ENCODE measurements around the gene PHAF1. TPM values are rescaled to one million over a fixed set of nuclear protein-coding genes. Genes with fewer than 3 reads are reported as not detected.

Gene PHAF1
- total RNA-seq, 5 donors from 2014 or later (not counting 1 experiment from before 2014, with no cell fraction given): 19.4 to 23.0 (median 20.1) TPM

DNA sequence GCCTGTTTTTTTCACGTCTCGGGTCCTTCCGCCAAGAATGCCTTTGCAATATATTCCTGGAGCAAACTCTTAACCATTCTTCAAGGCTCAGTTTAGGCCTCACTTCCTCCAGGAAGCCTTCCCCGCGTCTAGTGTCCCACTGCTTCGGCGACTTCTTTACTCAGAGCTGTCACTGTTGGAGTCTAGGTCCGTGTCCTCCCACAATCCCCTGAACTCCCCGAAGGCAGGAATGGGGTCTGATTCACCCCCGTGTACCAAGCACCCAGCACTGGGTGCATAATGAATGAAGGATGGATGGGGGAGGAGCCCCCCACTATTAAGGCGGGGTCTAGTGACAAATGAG lies 73.5 kb downstream of the PHAF1 start:
- no peaks in the 10 kb centered on the region for H3K9me3 Mint-ChIP-seq
- peaks cover 4 to 10% of the 10 kb centered on the region in 2 donors for H3K27me3 Mint-ChIP-seq
- no peak for ATAC-seq (replicated peaks in 1 of 4)
- ChIA-PET POLR2A (interaction anchor here in 1 of 2 donors (0.6 kb wide), 1 partner anchor 239 kb away, joined by 3 read pairs; no protein-coding TSS in a partner anchor), CTCF (interaction anchor here (1.3 to 2.1 kb wide), 2 partner anchors 24 to 172 kb away, joined by 3 to 4 read pairs; partner anchors contain the start of genes FBXL8 (in 1 of the 2) and TRADD (in 1 of the 2))
- Histone ChIP-seq H3K4me3 (ENCODE audit: control insufficient read depth in 1 of 2, extremely low read depth in 1 of 2, low read length in 1 of 2) (peak overlapping the region; percentile 76 to 80), H3K36me3 (ENCODE audit: control insufficient read depth in 2 of 2, extremely low read depth in 1 of 2, insufficient read depth in 1 of 2, low read length in 1 of 2) (no peaks in the 10 kb centered on the region), H3K4me1 (ENCODE audit: control insufficient read depth in 1 of 2, extremely low read depth in 1 of 2, insufficient read depth in 2 of 2, low read length in 2 of 2) (peaks cover 4 to 32% of the 10 kb centered on the region in 2 experiments), H3K27me3 (replicated peaks in 1 of 2; ENCODE audit: control insufficient read depth in 2 of 2, extremely low read depth in 1 of 2, insufficient read depth in 2 of 2, low read length in 1 of 2) (peaks cover 0 to 42% of the 10 kb centered on the region in 2 experiments), H3K9me3 (no peaks in the 10 kb centered on the region), H3K27ac (ENCODE audit: low read length) (peak overlapping the region; percentile 84)
- peaks cover 16 to 21% (median 17%) of the 10 kb centered on the region in 3 donors for H3K4me1 Mint-ChIP-seq
- no peak for DNase-seq
- no peak overlapping the region for H3K4me3 Mint-ChIP-seq
- WGBS (ENCODE audit: insufficient coverage): 8% methylated on average over 8 of the region's 11 CpGs
- no peaks in the 10 kb centered on the region for H3K36me3 Mint-ChIP-seq
- no peak overlapping the region for H3K27ac Mint-ChIP-seq

DNA sequence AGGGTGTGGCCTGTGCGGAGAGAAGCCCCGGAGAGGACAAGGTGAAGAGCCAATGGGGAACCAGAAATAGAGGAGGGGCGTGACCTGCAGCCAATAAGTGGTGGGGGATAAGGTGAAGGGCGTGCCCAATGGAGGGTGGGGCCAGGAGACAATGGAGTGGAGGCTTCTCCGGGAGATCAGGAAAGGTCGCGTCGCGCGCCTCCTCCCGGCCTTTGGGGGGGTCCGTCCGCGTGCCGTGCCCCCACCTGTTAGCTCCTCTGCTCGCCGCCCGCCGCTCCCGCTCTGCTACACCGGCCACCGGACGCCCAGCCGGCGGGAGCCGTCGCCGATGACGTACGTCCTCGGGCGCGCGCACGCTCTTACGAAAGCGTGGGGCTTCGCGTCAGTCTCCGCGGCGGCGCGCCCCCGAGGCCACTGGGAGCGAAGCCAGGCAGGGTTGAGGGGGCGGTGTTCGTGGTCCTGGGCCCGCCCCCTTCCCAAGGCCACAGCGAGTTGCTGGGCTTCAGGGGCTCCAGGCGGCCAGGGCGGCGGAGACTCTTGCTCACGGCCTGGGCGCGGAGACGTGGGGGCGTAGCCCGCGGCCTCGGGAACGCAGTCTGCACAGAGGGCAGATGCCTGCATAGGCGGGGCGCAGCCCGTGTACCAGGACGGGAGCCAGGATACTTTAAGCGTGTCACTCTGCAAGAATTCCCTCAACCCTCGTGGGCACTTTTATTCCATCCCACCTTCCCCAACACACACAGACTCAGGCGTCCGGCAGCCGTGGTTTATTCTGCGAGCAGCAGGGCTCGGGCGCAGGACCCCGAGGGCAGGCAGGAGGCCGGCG lies 74.1 kb downstream of the PHAF1 start, which contains the start of gene MATCAP1:
TSS of gene MATCAP1 (minus strand) at position 337 of the 826 bp plus-strand sequence. CDS start 3,353 bp downstream, outside the sequence.
- Mint-ChIP-seq H3K27me3 (peaks cover 2 to 8% of the 10 kb centered on the region in 2 donors), H3K4me1 (peaks cover 13 to 17% (median 16%) of the 10 kb centered on the region in 3 donors), H3K9me3 (no peaks in the 10 kb centered on the region), H3K4me3 (peak within 1 kb of the TSS in 1 of 3 donors; percentile 82), H3K27ac (no peak within 1 kb of the TSS), H3K36me3 (no peaks in the 10 kb centered on the region)
- under 1% methylated on average over 75 of the region's 77 CpGs for WGBS (ENCODE audit: insufficient coverage)
- H3K27me3 ChIP-seq (replicated peaks in 1 of 2; ENCODE audit: control insufficient read depth in 2 of 2, extremely low read depth in 1 of 2, insufficient read depth in 2 of 2, low read length in 1 of 2): peaks cover 0 to 43% of the 10 kb centered on the region in 2 experiments
- CTCF ChIA-PET: interaction anchor here (1.3 to 1.6 kb wide), 2 partner anchors 166 to 172 kb away, joined by 3 to 10 read pairs; no protein-coding TSS in a partner anchor
- ATAC-seq (replicated peaks in 1 of 4) (peak; percentile 92 to 95 (median 92)), DNase-seq (peak; percentile 83 to 97 (median 94))
- H3K4me1 ChIP-seq (ENCODE audit: control insufficient read depth in 1 of 2, extremely low read depth in 1 of 2, insufficient read depth in 2 of 2, low read length in 2 of 2): peaks cover 4 to 26% of the 10 kb centered on the region in 2 experiments
- no peaks in the 10 kb centered on the region for H3K36me3 ChIP-seq (ENCODE audit: control insufficient read depth in 2 of 2, extremely low read depth in 1 of 2, insufficient read depth in 1 of 2, low read length in 1 of 2)
- peak within 1 kb of the TSS; percentile 76 to 80 for H3K4me3 ChIP-seq (ENCODE audit: control insufficient read depth in 1 of 2, extremely low read depth in 1 of 2, low read length in 1 of 2)
- peak within 1 kb of the TSS; percentile 84 for H3K27ac ChIP-seq (ENCODE audit: low read length)
- H3K9me3 ChIP-seq: no peaks in the 10 kb centered on the region
- POLR2A ChIA-PET: no interaction called here

DNA sequence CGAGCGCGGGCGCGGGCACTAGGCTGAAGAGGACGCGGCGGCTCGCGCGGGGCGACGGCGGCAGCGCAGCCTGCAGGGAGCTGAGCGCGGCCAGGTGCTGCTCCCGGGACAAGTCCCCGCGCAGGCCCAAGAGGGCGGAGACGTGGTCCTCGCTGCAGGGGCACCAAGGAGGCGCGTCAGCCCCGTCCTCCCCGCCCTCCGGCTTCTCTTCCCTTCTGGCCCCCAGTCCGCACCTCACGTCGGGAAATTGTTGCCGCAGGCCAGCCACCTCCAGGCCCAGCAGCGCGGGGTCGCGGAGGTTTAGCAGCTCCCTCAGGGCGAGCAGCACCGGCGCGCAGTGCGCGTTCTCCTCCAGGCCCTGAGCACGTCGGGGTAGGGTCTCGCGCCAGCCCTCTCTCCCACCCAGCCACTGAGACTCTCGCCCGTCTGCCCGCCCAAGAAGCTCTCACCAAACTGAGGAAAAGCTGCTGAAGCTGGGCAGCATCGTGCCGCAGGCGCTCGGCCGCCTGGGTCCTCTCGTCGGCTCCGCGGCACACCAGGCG lies 74.8 kb downstream of the PHAF1 start:
- H3K27me3 Mint-ChIP-seq: peaks cover 0 to 6% of the 10 kb centered on the region in 2 donors
- Histone ChIP-seq H3K27me3 (replicated peaks in 1 of 2; ENCODE audit: control insufficient read depth in 2 of 2, extremely low read depth in 1 of 2, insufficient read depth in 2 of 2, low read length in 1 of 2) (peaks cover 0 to 37% of the 10 kb centered on the region in 2 experiments), H3K36me3 (ENCODE audit: control insufficient read depth in 2 of 2, extremely low read depth in 1 of 2, insufficient read depth in 1 of 2, low read length in 1 of 2) (no peaks in the 10 kb centered on the region), H3K4me1 (ENCODE audit: control insufficient read depth in 1 of 2, extremely low read depth in 1 of 2, insufficient read depth in 2 of 2, low read length in 2 of 2) (peaks cover 4 to 22% of the 10 kb centered on the region in 2 experiments), H3K4me3 (ENCODE audit: control insufficient read depth in 1 of 2, extremely low read depth in 1 of 2, low read length in 1 of 2) (peak overlapping the region; percentile 76 to 80), H3K27ac (ENCODE audit: low read length) (no peak overlapping the region), H3K9me3 (no peaks in the 10 kb centered on the region)
- H3K4me3 Mint-ChIP-seq: peak overlapping the region in 1 of 3 donors; percentile 82
- ChIA-PET CTCF (interaction anchor here (0.6 to 1.6 kb wide), 4 partner anchors 9 to 167 kb away, joined by 4 to 10 read pairs (median 6); partner anchors contain the start of genes FBXL8 (in 1 of the 2) and TRADD (in 1 of the 2)), POLR2A (no interaction called here)
- WGBS (ENCODE audit: insufficient coverage): 9% methylated on average over 59 of the region's 59 CpGs
- no peak overlapping the region for H3K27ac Mint-ChIP-seq
- H3K36me3 Mint-ChIP-seq: no peaks in the 10 kb centered on the region
- peaks cover 11 to 15% (median 14%) of the 10 kb centered on the region in 3 donors for H3K4me1 Mint-ChIP-seq
- H3K9me3 Mint-ChIP-seq: no peaks in the 10 kb centered on the region
- peak in 2 of 35 experiments; percentile 30 to 32 for DNase-seq
- peak; percentile 1 to 23 (median 10) for ATAC-seq (replicated peaks in 1 of 4)

DNA sequence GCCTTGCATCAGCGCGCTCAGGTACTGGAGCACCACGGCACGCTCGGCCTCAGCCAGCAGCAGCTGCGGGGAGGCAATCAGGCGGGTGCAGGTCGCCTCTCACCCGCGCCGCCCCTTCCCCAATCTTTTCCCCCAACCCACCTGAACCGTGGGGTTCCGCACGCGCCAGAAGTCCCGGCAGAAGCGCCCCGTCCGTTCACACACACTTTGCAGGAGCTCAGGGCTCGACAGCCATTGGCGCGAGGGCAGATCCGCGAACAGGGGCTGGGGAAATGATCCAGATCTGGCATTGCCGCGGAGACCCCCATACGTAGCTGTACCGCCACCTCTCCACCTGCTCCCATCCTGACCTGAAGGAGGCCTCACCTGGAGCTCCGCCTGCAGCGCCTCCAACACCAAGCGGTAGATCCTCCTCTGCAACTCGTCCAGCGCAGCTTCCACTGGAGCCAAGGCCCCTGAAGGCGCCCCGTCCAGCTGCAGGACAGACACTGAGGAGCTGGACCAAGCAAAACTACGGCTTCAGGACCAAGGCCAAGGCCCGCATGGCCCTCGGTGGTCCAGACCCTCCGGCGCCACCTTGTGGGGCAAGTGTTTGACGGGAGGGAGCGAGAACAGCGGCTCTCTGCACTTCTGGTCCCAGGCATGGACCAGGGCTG lies 75.4 kb downstream of the PHAF1 start:
- ATAC-seq (replicated peaks in 1 of 4): peak in 3 of 4 experiments; percentile 14 to 22 (median 22)

DNA sequence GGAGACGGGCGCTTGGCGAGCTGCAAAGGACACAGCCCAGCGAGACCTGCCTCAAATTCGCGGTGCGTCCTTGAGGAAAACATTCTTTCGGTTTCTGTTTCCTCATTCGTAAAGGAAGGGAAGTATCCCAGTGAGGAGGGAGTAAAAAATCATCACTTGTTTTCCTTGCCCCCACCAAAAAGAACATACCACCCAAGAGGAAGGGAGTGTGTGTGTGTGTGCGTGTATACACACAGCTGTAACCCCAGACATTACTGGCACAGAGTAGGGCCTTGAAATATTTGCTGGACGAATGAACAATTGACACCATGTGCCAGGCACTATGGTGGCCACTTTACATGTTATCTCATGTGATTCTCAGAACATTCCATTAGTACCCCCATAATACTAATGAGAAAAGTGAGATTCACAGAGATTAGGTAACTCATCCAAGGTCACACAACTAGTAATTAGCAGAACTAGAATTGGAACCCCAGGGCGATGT lies 76.0 kb downstream of the PHAF1 start:
- no peaks in the 10 kb centered on the region for H3K9me3 Mint-ChIP-seq

More for the DNA sequence above, 75.4 kb downstream of the PHAF1 start:
- ChIA-PET POLR2A (no interaction called here), CTCF (interaction anchor here (0.6 to 1.6 kb wide), 6 partner anchors 10 to 693 kb away, joined by 3 to 10 read pairs (median 5); partner anchors contain the start of genes FBXL8 (in 1 of the 2) and TRADD (in 1 of the 2))
- Mint-ChIP-seq H3K4me3 (peak overlapping the region in 1 of 3 donors; percentile 82), H3K27me3 (peaks cover 0 to 6% of the 10 kb centered on the region in 2 donors), H3K36me3 (no peaks in the 10 kb centered on the region), H3K9me3 (no peaks in the 10 kb centered on the region), H3K4me1 (peaks cover 11 to 15% (median 14%) of the 10 kb centered on the region in 3 donors), H3K27ac (peak overlapping the region; percentile 66 to 77)
- WGBS (ENCODE audit: insufficient coverage): 22% methylated on average over 37 of the region's 43 CpGs
- DNase-seq: peak; percentile 48 to 88 (median 76)
- Histone ChIP-seq H3K4me3 (ENCODE audit: control insufficient read depth in 1 of 2, extremely low read depth in 1 of 2, low read length in 1 of 2) (peak overlapping the region; percentile 1 to 80), H3K4me1 (ENCODE audit: control insufficient read depth in 1 of 2, extremely low read depth in 1 of 2, insufficient read depth in 2 of 2, low read length in 2 of 2) (peaks cover 4 to 22% of the 10 kb centered on the region in 2 experiments), H3K27ac (ENCODE audit: low read length) (no peak overlapping the region), H3K36me3 (ENCODE audit: control insufficient read depth in 2 of 2, extremely low read depth in 1 of 2, insufficient read depth in 1 of 2, low read length in 1 of 2) (no peaks in the 10 kb centered on the region), H3K27me3 (replicated peaks in 1 of 2; ENCODE audit: control insufficient read depth in 2 of 2, extremely low read depth in 1 of 2, insufficient read depth in 2 of 2, low read length in 1 of 2) (peaks cover 0 to 35% of the 10 kb centered on the region in 2 experiments), H3K9me3 (no peaks in the 10 kb centered on the region)

More for the DNA sequence above, 76.0 kb downstream of the PHAF1 start:
- Mint-ChIP-seq H3K4me3 (peak overlapping the region in 1 of 3 donors; percentile 82), H3K36me3 (no peaks in the 10 kb centered on the region), H3K4me1 (peaks cover 11 to 15% (median 14%) of the 10 kb centered on the region in 3 donors), H3K27me3 (peaks cover 0 to 6% of the 10 kb centered on the region in 2 donors), H3K27ac (peak overlapping the region in 1 of 2 donors; percentile 77)
- Histone ChIP-seq H3K36me3 (ENCODE audit: control insufficient read depth in 2 of 2, extremely low read depth in 1 of 2, insufficient read depth in 1 of 2, low read length in 1 of 2) (no peaks in the 10 kb centered on the region), H3K27ac (ENCODE audit: low read length) (no peak overlapping the region), H3K27me3 (replicated peaks in 1 of 2; ENCODE audit: control insufficient read depth in 2 of 2, extremely low read depth in 1 of 2, insufficient read depth in 2 of 2, low read length in 1 of 2) (peaks cover 0 to 34% of the 10 kb centered on the region in 2 experiments), H3K4me3 (ENCODE audit: control insufficient read depth in 1 of 2, extremely low read depth in 1 of 2, low read length in 1 of 2) (no peak overlapping the region), H3K4me1 (ENCODE audit: control insufficient read depth in 1 of 2, extremely low read depth in 1 of 2, insufficient read depth in 2 of 2, low read length in 2 of 2) (peaks cover 4 to 22% of the 10 kb centered on the region in 2 experiments), H3K9me3 (no peaks in the 10 kb centered on the region)
- DNase-seq (no peak), ATAC-seq (replicated peaks in 1 of 4) (no peak)
- CTCF ChIA-PET: interaction anchor here (0.6 to 1.6 kb wide), 5 partner anchors 10 to 694 kb away, joined by 3 to 10 read pairs (median 4); partner anchors contain the start of genes FBXL8 (in 1 of the 2) and TRADD (in 1 of the 2)
- 100% methylated on average over 1 of the region's 12 CpGs for WGBS (ENCODE audit: insufficient coverage)
- POLR2A ChIA-PET: no interaction called here
